GM18505 (cell line): Measurements from ENCODE around the gene ATF6.
"Not testable (repeated sequence)": the region's sequence is repeated elsewhere in the genome, so short reads cannot be mapped to it uniquely, and the experiment has no call there.

Source experiments
- ATAC-seq: cut with Tn5 transposase; IDR thresholded peaks from one replicate; pipeline ENCODE4 v1.9.1; 2021; ENCODE audit not compliant: unreplicated experiment
- POLR2A ChIP-seq: IDR thresholded peaks from 4 replicates; pipeline ENCODE4 v1.6.1; 2011; ENCODE audit warnings: borderline replicate concordance; ENCODE audit not compliant: insufficient read depth, insufficient read length; ENCODE audit errors: extremely low read depth

ATF6 gene

GRCh38 chr1:161810780-161811179 is 44.7 kb downstream of the ATF6 start:
- TF ChIP-seq POLR2A = no peak
- no peak for ATAC-seq

- no peak for ATAC-seq
- no peak for TF ChIP-seq POLR2A
Measured at GRCh38 chr1:161816201-161816600, 50.1 kb downstream of the ATF6 start.

DNA sequence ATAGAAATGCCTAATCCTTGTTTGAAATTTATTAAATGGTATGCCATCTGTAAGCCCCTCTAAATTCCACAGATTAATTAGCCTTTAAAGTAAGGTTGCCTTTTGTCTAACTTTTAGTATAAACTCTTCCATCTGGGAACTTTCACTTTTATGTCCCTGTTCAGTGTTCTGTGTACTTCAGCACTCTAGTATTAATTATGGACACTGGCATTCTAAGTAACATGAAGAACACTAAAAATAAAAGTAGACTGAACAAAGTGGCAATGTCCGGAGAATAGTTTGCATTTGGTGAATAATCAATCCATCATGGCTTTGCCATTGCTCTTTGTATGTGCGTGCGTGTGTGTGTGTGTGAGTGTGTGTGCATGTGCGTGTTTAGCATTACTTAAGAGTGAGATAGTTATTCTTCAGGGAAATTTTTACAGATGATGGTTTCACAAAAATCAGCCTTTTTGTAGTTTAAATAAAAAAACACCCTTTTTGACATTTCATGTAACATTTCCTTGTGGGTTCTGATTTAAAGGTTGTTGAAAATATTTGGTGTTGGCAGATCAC is 51.1 kb downstream of the ATF6 start:
- no peak for ATAC-seq
- no peak for TF ChIP-seq POLR2A

GRCh38 chr1:161820914-161821313 is 54.8 kb downstream of the ATF6 start:
- no peak for ATAC-seq
- TF ChIP-seq POLR2A = no peak

GRCh38 chr1:161824618-161825017 is 58.5 kb downstream of the ATF6 start:
- no peak for ATAC-seq
- no peak for TF ChIP-seq POLR2A

- no peak for ATAC-seq
- no peak for TF ChIP-seq POLR2A
Measured at GRCh38 chr1:161825831-161826230, 59.7 kb downstream of the ATF6 start.

DNA sequence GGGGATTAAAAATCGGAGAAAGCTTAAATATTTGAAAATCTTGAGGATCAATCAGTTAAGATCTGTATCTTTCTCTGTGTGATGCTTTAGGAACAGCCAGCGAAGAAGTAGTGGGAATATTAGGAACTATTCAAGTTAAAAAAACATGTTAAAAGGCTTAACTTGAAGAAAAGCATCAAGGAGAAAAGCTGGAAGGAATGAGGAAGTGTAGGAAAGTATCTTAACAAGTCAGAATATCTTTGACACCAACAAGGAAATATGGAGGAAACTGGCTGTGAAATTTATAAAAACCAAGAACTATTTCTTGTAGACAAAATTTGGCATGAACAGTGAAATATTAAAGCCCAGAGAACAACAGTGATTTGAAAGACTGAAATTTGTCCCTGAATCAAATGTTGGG is 60.4 kb downstream of the ATF6 start:
- no peak for ATAC-seq
- TF ChIP-seq POLR2A = no peak

GRCh38 chr1:161827786-161828185 is 61.7 kb downstream of the ATF6 start:
- TF ChIP-seq POLR2A = no peak
- ATAC-seq = no peak

DNA sequence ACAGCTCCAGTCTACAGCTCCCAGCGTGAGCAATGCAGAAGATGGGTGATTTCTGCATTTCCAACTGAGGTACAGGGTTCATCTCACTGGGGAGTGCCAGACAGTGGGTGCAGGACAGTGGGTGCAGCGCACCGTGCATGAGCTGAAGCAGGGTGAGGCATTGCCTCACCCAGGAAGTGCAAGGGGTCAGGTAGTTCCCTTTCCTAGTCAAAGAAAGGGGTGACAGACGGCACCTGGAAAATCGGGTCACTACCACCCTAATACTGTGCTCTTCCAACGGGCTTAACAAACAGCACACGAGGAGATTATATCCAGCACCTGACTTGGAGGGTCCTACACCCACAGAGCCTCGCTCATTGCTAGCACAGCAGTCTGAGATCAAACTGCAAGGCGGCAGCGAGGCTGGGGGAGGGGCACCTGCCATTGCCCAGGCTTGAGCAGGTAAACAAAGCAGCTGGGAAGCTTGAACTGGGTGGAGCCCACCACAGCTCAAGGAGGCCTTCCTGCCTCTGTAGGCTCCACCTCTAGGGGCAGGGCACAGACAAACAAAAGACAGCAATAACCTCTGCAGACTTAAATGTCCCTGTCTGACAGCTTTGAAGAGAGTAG is 66.3 kb downstream of the ATF6 start:
- ATAC-seq = not testable (repeated sequence)

DNA sequence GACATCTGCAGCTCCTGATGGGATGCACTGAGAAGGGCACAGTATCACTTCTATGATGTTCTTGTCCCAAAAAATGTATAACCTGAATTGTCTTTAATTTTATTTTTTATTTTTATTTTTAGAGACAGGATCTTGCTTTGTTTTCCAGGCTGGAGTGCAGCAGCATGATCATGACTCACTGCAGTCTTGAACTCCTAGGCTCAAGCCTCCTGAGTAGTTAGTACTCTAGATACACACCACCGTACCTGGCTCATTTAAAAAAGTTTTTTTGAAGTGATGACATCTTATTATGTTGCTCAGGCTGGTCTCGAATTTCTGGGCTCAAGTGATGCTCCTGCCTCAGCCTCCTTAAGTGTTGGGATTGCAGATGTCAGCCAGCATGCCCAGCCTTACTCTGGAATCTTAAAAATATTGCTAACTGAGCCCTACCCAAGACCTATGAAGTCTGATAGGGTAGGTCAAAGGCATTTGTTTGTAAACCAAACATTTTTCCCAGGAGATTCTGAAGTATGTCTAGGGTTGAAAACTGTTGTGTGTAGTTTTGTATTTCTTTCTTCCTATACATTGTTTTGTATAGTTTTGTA is 68.9 kb downstream of the ATF6 start:
- ATAC-seq = no peak
- no peak for TF ChIP-seq POLR2A

DNA sequence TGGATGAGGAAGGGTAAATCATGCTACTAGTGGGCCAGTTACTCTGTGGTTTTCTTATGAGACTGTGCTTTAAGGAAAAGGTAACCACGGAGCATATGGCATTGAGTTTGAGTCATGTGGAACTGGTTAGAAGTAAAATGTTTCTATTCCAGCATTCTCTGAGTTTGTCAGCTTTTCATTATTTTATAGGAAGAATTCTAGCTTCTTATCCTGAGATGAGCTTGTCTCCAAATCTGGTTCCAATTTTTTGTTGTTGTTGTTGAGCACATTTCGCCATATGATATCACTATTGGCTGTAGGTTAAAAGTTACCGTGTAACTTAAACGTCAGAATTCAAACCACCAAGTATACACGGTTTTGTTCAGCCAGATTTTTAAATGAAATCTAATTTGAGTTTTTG is 69.9 kb downstream of the ATF6 start:
- no peak for ATAC-seq
- TF ChIP-seq POLR2A = no peak

DNA sequence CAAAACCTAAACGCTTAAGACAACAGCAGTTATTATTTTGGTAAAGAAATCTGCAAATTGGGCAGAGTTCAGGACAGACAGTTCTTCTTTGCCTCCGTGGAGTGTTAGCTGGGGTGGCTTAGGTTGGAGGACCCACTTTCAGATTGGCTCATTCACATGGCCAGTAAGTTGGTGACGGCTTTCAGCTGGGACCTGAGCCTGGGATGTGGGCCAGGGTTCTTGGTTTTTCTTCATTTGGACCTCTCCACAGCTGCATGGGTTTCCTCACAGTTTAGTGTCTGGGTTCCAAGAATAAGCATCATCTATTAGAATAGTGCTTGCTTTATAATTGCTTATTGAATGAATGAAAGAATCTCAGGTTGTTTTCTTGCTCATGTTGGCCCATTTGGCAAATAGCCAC is 72.2 kb downstream of the ATF6 start:
- no peak for ATAC-seq
- TF ChIP-seq POLR2A = no peak

- no peak for ATAC-seq
- no peak for TF ChIP-seq POLR2A
Measured at GRCh38 chr1:161838885-161839284, 72.8 kb downstream of the ATF6 start.

GRCh38 chr1:161839591-161839990 is 73.5 kb downstream of the ATF6 start:
- no peak for ATAC-seq
- TF ChIP-seq POLR2A = no peak

DNA sequence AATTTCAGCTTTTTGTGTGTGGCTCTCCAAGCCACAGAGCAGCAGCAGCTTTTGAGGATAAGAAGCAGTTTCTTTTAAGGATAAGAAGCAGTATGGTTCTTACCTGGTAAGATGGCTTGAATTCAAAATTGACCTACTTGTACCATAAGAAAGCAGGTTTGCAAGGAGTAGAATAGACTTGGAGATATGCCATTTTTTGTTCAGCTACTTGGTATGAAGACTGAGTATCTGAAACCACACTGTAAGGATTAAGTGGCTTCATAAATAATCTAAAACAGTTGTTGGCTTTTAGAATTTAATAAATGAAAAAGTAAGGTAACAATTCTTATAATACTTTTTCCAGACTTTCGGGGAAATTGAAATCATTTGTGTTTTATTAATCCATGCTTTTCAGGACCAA is 74.2 kb downstream of the ATF6 start:
- TF ChIP-seq POLR2A = no peak
- ATAC-seq = no peak

DNA sequence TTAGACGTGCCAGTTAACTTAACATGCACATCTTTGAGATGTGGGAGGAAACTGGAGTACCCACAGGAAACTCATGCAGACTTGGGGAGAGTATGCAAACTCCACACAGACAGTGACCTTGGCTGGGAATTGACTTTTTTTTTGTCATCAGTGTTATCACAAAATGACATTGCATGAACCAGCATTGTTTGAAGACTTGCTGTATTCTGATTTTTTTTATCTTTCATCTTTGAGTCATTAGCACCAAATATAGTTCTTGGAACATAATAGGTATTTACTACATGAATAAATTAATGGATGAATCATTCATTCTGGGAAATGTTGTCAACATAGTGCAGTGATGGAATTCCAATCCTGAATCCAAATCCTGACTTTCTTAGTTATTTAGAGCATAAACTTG is 77.0 kb downstream of the ATF6 start:
- no peak for TF ChIP-seq POLR2A
- no peak for ATAC-seq

DNA sequence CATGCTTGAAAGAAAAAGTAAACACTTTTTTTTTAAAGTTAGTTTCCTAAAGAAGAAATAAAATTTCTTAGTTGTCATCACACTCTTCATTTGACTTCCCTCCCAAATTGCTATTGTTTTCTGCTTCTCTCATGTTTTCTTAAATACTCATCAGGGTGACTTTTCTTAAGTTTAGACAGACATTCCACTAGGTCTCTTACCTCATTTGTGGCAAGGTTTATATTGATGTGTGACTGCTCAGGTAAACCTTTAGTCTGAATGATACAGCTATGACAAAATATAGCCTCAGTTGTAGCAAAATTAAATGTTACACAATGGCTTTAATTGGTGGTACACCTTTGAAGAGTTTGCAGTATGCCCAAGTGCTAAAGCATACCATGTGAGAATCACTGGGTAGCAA is 78.6 kb downstream of the ATF6 start:
- TF ChIP-seq POLR2A = no peak
- ATAC-seq = no peak
